Fibroblast of villous mesenchyme (primary cell): ENCODE results near the gene C9. TPM values are rescaled to one million over a fixed set of nuclear protein-coding genes. Genes with fewer than 3 reads are reported as not detected.

Source experiments
- DNase-seq: peaks from one replicate; pipeline ENCODE4 v3.0.0-alpha.2; 2010; ENCODE audit warnings: low read depth
- H3K4me3 ChIP-seq: 2 replicates; pipeline ENCODE4 v1.5.1; 2011; ENCODE audit warnings: low read depth, mild to moderate bottlenecking, low read length
- total RNA-seq: library from RNA; depleted of rRNA; stranded (reverse); fragments of >200 nt; gene quantifications from 2 replicates; pipeline ENCODE4 v1.2.3, GENCODE V29; 2012
- TF ChIP-seq, protein P1 (sequence below): IDR thresholded peaks from 2 replicates; pipeline ENCODE4 v1.5.1; 2012; ENCODE audit warnings: low read depth, mild to moderate bottlenecking, low read length; ENCODE audit not compliant: insufficient read depth

Gene C9
- total RNA-seq, 1 donor: not detected

GRCh38 chr5:39394946-39395345 is 30.7 kb upstream of the C9 start:
- TF ChIP-seq, protein P1, sequence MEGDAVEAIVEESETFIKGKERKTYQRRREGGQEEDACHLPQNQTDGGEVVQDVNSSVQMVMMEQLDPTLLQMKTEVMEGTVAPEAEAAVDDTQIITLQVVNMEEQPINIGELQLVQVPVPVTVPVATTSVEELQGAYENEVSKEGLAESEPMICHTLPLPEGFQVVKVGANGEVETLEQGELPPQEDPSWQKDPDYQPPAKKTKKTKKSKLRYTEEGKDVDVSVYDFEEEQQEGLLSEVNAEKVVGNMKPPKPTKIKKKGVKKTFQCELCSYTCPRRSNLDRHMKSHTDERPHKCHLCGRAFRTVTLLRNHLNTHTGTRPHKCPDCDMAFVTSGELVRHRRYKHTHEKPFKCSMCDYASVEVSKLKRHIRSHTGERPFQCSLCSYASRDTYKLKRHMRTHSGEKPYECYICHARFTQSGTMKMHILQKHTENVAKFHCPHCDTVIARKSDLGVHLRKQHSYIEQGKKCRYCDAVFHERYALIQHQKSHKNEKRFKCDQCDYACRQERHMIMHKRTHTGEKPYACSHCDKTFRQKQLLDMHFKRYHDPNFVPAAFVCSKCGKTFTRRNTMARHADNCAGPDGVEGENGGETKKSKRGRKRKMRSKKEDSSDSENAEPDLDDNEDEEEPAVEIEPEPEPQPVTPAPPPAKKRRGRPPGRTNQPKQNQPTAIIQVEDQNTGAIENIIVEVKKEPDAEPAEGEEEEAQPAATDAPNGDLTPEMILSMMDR: no peak
- H3K4me3 ChIP-seq: no peak overlapping the region
- peak; percentile 76 for DNase-seq

GRCh38 chr5:39390945-39391344 is 26.6 kb upstream of the C9 start:
- no peak for DNase-seq
- no peak overlapping the region for H3K4me3 ChIP-seq
- TF ChIP-seq, protein P1: no peak

DNA sequence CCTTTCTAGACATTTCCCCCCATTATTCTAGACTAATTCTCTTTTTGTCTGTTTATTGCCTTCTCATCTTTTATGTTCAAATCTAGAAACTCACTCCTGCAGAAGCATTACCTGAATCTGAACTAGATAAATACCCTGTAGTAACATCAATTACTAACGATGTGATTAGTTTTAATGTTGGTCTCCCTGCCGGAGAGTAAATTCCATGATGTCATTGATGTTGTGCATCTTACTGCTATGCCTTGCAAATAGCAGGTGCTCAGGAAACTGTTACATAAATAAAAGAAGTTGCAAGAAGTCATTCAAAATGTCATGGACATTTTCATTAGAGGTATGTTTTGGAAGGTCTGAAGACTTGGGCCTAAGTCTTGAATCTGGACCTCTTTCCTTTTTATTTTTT is 23.0 kb upstream of the C9 start:
- DNase-seq: no peak
- no peak overlapping the region for H3K4me3 ChIP-seq
- TF ChIP-seq, protein P1: no peak

GRCh38 chr5:39384271-39384670 is 20.0 kb upstream of the C9 start:
- DNase-seq: no peak
- H3K4me3 ChIP-seq: no peak overlapping the region
- TF ChIP-seq, protein P1: no peak

- TF ChIP-seq, protein P1: no peak
- no peak for DNase-seq
These were observed 17.1 kb upstream of the C9 start for GRCh38 chr5:39381376-39381775.

GRCh38 chr5:39379693-39380092 is 15.4 kb upstream of the C9 start:
- no peak for DNase-seq
- TF ChIP-seq, protein P1: no peak
- H3K4me3 ChIP-seq: no peak overlapping the region

More at GRCh38 chr5:39381376-39381775, 17.1 kb upstream of the C9 start:
- H3K4me3 ChIP-seq: no peak overlapping the region

- H3K4me3 ChIP-seq: no peak overlapping the region
- no peak for DNase-seq
- TF ChIP-seq, protein P1: no peak
These were observed 13.3 kb upstream of the C9 start for GRCh38 chr5:39377613-39378012.
